Common myeloid progenitor, CD34-positive (primary cell): ENCODE measurements around the gene GPR148.
A peak's percentile ranks its signal among the peaks of the same experiment; 100 is the strongest.

ENCODE experiments used
- CTCF ChIA-PET: fragments of 350-600 bp; sonication (Branson Sonifier 250); formaldehyde crosslinking; loops from one replicate; lab custom pipeline; 2021; ENCODE audit warnings: antibody characterized with exemption; lab: Charles Lee
- POLR2A ChIA-PET: fragments of 350-600 bp; sonication (Branson Sonifier 250); formaldehyde crosslinking; loops from one replicate; lab custom pipeline; 2021; ENCODE audit warnings: antibody characterized with exemption; lab: Charles Lee
- DNase-seq, 3 donors: peaks; one replicate each; pipeline versions ENCODE4 v3.0.0 to v3.0.0-alpha.2; 2013
- H3K27ac ChIP-seq, 2 experiments: 1 replicate in 1 of 2; 2 replicates in 1 of 2; pipeline ENCODE4 v1.7.0; 2013; ENCODE audit warnings: inconsistent platforms in 2 of 2, low read length in 2 of 2, mild to moderate bottlenecking in 2 of 2, low read depth in 1 of 2, moderate library complexity in 1 of 2; ENCODE audit not compliant: severe bottlenecking in 2 of 2, insufficient read depth in 1 of 2, poor library complexity in 1 of 2
- H3K27me3 ChIP-seq, 5 experiments: replicated peaks in 2 of 5; 1 replicate in 3 of 5; 2 replicates in 2 of 5; pipeline versions ENCODE4 v1.6.1 to v1.7.0; 2013; ENCODE audit warnings: low read length in 4 of 5, mild to moderate bottlenecking in 2 of 5, moderate library complexity in 2 of 5, inconsistent platforms in 1 of 5; ENCODE audit not compliant: insufficient read depth in 5 of 5, control insufficient read depth in 4 of 5
- H3K36me3 ChIP-seq, 4 experiments: 1 replicate in 2 of 4; 2 replicates in 2 of 4; pipeline versions ENCODE4 v1.6.1 to v1.7.0; 2013; ENCODE audit warnings: low read length in 3 of 4, control low read depth in 1 of 4, mild to moderate bottlenecking in 1 of 4; ENCODE audit not compliant: control insufficient read depth in 4 of 4, insufficient read depth in 4 of 4
- H3K4me1 ChIP-seq, 4 experiments: 1 replicate in 3 of 4; 2 replicates in 1 of 4; pipeline versions ENCODE4 v1.6.1 to v1.7.1; 2013; ENCODE audit warnings: low read length in 3 of 4, mild to moderate bottlenecking in 3 of 4, control low read depth in 1 of 4, inconsistent platforms in 1 of 4, moderate library complexity in 1 of 4; ENCODE audit not compliant: control insufficient read depth in 4 of 4, insufficient read depth in 4 of 4; ENCODE audit errors: control extremely low read depth in 1 of 4
- H3K4me3 ChIP-seq, 7 experiments: 1 replicate in 4 of 7; 2 replicates in 3 of 7; pipeline versions ENCODE4 v1.5.1 to v1.7.0; 2013; ENCODE audit warnings: mild to moderate bottlenecking in 7 of 7, low read length in 6 of 7, moderate library complexity in 6 of 7, inconsistent platforms in 2 of 7, low read depth in 2 of 7, control low read depth in 1 of 7; ENCODE audit not compliant: insufficient read depth in 4 of 7, control insufficient read depth in 1 of 7; ENCODE audit errors: extremely low read depth in 1 of 7
- H3K9me3 ChIP-seq, 5 experiments: 1 replicate in 4 of 5; 2 replicates in 1 of 5; pipeline versions ENCODE4 v1.6.1 to v1.7.1; 2013; ENCODE audit warnings: low read length in 4 of 5, mild to moderate bottlenecking in 2 of 5, inconsistent platforms in 1 of 5, low read depth in 1 of 5, moderate library complexity in 1 of 5; ENCODE audit not compliant: control insufficient read depth in 4 of 5, insufficient read depth in 2 of 5; ENCODE audit errors: control extremely low read depth in 1 of 5
- WGBS: methylation state at CpG from one replicate; pipeline ENCODE4 v1.1.5; 2013; ENCODE audit not compliant: insufficient coverage; 5-methylcytosine and 5-hydroxymethylcytosine counted together

GPR148 gene

GRCh38 chr2:130749078-130749477 is 20.2 kb downstream of the GPR148 start:
- Histone ChIP-seq H3K36me3 (no peaks in the 10 kb centered on the region), H3K4me3 (no peak overlapping the region), H3K27ac (no peak overlapping the region), H3K9me3 (peaks cover 0 to 5% (median 0%) of the 10 kb centered on the region in 5 experiments), H3K27me3 (peaks cover 2 to 40% (median 3%) of the 10 kb centered on the region in 5 experiments), H3K4me1 (no peaks in the 10 kb centered on the region)
- 91% methylated on average over 8 of the region's 9 CpGs for WGBS
- DNase-seq = no peak
- POLR2A ChIA-PET = no interaction called here
- CTCF ChIA-PET = no interaction called here

DNA sequence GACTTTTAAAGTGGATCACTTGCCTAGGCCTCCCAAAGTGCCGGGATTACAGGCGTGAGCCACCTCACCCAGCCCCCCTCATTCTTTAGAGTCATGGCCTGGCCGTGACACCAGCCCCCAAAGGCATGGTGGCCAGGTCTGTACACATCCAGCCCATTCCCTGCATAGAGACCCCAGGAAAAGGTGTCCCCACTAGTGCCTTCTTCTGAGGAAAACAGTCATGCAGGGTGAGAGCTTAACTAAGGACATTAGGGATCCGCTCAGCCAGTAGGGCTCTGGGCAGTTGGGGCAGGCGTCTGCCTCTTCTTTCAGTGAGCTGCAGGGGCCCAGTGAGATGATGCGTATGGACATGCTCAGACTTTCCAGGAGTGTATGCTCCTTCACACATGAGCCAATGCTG is 20.8 kb downstream of the GPR148 start:
- H3K9me3 ChIP-seq = peaks cover 0 to 2% (median 0%) of the 10 kb centered on the region in 5 experiments
- H3K36me3 ChIP-seq = no peaks in the 10 kb centered on the region
- CTCF ChIA-PET = no interaction called here
- peaks cover 3 to 41% (median 6%) of the 10 kb centered on the region in 5 experiments for H3K27me3 ChIP-seq
- H3K27ac ChIP-seq = no peak overlapping the region
- no peaks in the 10 kb centered on the region for H3K4me1 ChIP-seq
- 95% methylated on average over 5 of the region's 6 CpGs for WGBS
- H3K4me3 ChIP-seq = no peak overlapping the region
- POLR2A ChIA-PET = no interaction called here
- DNase-seq = no peak

DNA sequence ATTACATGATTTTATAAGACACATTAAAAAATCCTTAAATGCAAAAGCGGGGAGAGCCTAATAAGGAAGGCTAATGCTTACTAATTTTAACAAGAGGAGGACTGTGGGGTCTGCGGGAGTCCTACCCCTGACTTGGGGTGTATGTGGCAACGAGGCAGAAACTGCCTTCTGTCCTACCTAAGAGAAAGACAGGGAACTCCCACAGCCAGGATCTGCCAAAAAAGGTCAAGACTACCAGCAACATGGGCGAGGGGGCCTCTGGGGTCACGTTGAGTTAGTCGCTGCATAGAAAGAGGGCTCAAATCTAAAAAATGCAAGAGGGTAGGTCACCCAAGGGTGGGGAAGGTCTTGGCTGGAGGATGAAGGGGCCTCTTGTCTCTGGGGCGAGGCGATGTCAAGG is 25.9 kb downstream of the GPR148 start:
- DNase-seq = no peak
- Histone ChIP-seq H3K4me3 (no peak overlapping the region), H3K27ac (no peak overlapping the region), H3K36me3 (no peaks in the 10 kb centered on the region), H3K9me3 (no peaks in the 10 kb centered on the region), H3K27me3 (peaks cover 3 to 61% (median 13%) of the 10 kb centered on the region in 5 experiments), H3K4me1 (peaks cover 0 to 9% (median 5%) of the 10 kb centered on the region in 4 experiments)
- ChIA-PET CTCF (no interaction called here), POLR2A (no interaction called here)
- WGBS = 40% methylated on average over 7 of the region's 8 CpGs

GRCh38 chr2:130755256-130756052 is 26.6 kb downstream of the GPR148 start, which contains the start of gene AMER3:
Gene AMER3 (plus strand): TSS chr2:130755540. CDS start chr2:130762073, 6,533 bp downstream.
- ChIA-PET CTCF (no interaction called here), POLR2A (no interaction called here)
- Histone ChIP-seq H3K27ac (no peak within 1 kb of the TSS), H3K36me3 (no peaks in the 10 kb centered on the region), H3K9me3 (no peaks in the 10 kb centered on the region), H3K4me1 (peaks cover 0 to 9% (median 5%) of the 10 kb centered on the region in 4 experiments), H3K4me3 (peak within 1 kb of the TSS in 4 of 7 experiments; percentile 13 to 50 (median 24)), H3K27me3 (peaks cover 3 to 66% (median 13%) of the 10 kb centered on the region in 5 experiments)
- WGBS = 3% methylated on average over 42 of the region's 43 CpGs
- no peak for DNase-seq

- no peaks in the 10 kb centered on the region for H3K9me3 ChIP-seq
- DNase-seq = peak; percentile 15 to 67 (median 66)
- POLR2A ChIA-PET = no interaction called here
- WGBS = 2% methylated on average over 48 of the region's 80 CpGs
- H3K36me3 ChIP-seq = no peaks in the 10 kb centered on the region
- H3K27me3 ChIP-seq = peaks cover 3 to 74% (median 16%) of the 10 kb centered on the region in 5 experiments
- CTCF ChIA-PET = interaction anchor here (0.6 kb wide), 1 partner anchor 29 kb away, joined by 3 read pairs; no protein-coding TSS in a partner anchor
- peak overlapping the region in 4 of 7 experiments; percentile 13 to 50 (median 24) for H3K4me3 ChIP-seq
- peaks cover 0 to 9% (median 5%) of the 10 kb centered on the region in 4 experiments for H3K4me1 ChIP-seq
- no peak overlapping the region for H3K27ac ChIP-seq
Observed at GRCh38 chr2:130756053-130756873, 27.4 kb downstream of the GPR148 start.

DNA sequence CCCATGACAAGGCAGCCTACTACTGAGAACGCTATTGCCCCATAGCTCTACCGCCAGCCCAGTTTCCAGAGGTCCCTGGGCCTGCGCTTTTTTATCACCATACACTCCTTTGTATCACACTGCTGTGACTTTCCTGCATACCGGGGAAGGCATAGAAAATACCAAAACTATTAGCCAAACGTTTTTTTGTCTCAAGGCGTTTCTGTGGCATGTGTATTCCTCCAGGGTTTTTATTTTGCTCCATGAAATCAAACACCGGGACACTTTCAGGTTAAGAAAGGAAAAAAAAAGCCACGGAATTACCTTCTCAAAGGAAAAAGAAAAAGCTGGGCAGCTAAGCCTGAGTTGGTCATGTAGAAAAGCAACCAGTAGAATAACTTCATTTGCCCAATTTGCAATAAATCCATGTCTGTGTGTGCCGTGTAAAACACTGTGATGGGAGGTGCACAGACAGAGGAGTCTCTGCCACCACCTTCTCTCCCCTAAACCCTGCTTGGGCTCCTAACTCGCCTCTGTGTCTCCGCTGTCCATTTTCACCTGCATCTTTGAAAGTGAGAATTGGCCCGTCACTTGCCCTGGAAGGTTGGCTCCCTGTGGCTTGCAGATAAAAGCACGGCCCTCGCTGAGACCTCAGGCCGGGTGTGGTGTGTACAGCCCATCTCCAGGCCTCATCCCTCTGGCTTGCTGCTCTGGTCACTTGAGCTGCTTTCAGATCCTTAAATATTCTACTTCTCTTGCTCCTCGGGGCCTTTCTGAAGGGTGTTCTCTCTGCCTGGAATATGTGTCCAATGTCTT is 28.2 kb downstream of the GPR148 start:
- Histone ChIP-seq H3K36me3 (no peaks in the 10 kb centered on the region), H3K9me3 (no peaks in the 10 kb centered on the region), H3K4me3 (no peak overlapping the region), H3K27me3 (peaks cover 3 to 77% (median 16%) of the 10 kb centered on the region in 5 experiments), H3K4me1 (peaks cover 0 to 9% (median 5%) of the 10 kb centered on the region in 4 experiments), H3K27ac (no peak overlapping the region)
- ChIA-PET CTCF (interaction anchor here (0.6 kb wide), 1 partner anchor 30 kb away, joined by 3 read pairs; no protein-coding TSS in a partner anchor), POLR2A (no interaction called here)
- no peak for DNase-seq
- 49% methylated on average over 13 of the region's 16 CpGs for WGBS
